DLD1 (cell line): ENCODE data around the gene CCDC92B.

Experiments
- in situ Hi-C: cut with HindIII; loops from 2 replicates; pipeline ENCODE4 v1.10.0; 2017; ENCODE audit warnings: low sequenced_read_pairs

Gene CCDC92B

GRCh38 chr17:2779545-2779944 is 30.1 kb upstream of the CCDC92B start:
- in situ Hi-C loops = no loop called here

GRCh38 chr17:2778489-2778888 is 29.0 kb upstream of the CCDC92B start:
- in situ Hi-C loops = no loop called here

- in situ Hi-C loops = no loop called here
These were observed 27.9 kb upstream of the CCDC92B start for GRCh38 chr17:2777242-2777867.

GRCh38 chr17:2776589-2777241 is 27.3 kb upstream of the CCDC92B start:
- in situ Hi-C loops = no loop called here

GRCh38 chr17:2775206-2775605 is 25.8 kb upstream of the CCDC92B start:
- in situ Hi-C loops = no loop called here

GRCh38 chr17:2770129-2770528 is 20.7 kb upstream of the CCDC92B start:
- in situ Hi-C loops = loop anchor here (25.0 kb wide), 2 partner anchors 92 to 283 kb away; no protein-coding TSS in a partner anchor

GRCh38 chr17:2758870-2759269 is 9.4 kb upstream of the CCDC92B start:
- in situ Hi-C loops = loop anchor here (25.0 kb wide), 2 partner anchors 103 to 272 kb away; no protein-coding TSS in a partner anchor

GRCh38 chr17:2755891-2756724 is 6.7 kb upstream of the CCDC92B start:
- in situ Hi-C loops = loop anchor here (25.0 kb wide), 2 partner anchors 106 to 269 kb away; no protein-coding TSS in a partner anchor

- in situ Hi-C loops = loop anchor here (25.0 kb wide), 2 partner anchors 111 to 264 kb away; no protein-coding TSS in a partner anchor
These were observed 2.0 kb upstream of the CCDC92B start for GRCh38 chr17:2751491-2751890.

GRCh38 chr17:2750721-2751120 is 1.3 kb upstream of the CCDC92B start:
- in situ Hi-C loops = loop anchor here (25.0 kb wide), 2 partner anchors 112 to 263 kb away; no protein-coding TSS in a partner anchor

GRCh38 chr17:2749784-2750181 is 331 bp upstream of the CCDC92B start:
- in situ Hi-C loops = loop anchor here (25.0 kb wide), 2 partner anchors 113 to 262 kb away; no protein-coding TSS in a partner anchor

GRCh38 chr17:2745317-2746037 is 4.0 kb downstream of the CCDC92B start:
- in situ Hi-C loops = no loop called here

GRCh38 chr17:2737693-2738092 is 11.8 kb downstream of the CCDC92B start:
- in situ Hi-C loops = no loop called here

GRCh38 chr17:2736956-2737355 is 12.5 kb downstream of the CCDC92B start:
- in situ Hi-C loops = no loop called here

GRCh38 chr17:2735896-2736295 is 13.6 kb downstream of the CCDC92B start:
- in situ Hi-C loops = no loop called here

- in situ Hi-C loops = no loop called here
These were observed 14.5 kb downstream of the CCDC92B start for GRCh38 chr17:2734939-2735338.

GRCh38 chr17:2731807-2732206 is 17.6 kb downstream of the CCDC92B start:
- in situ Hi-C loops = no loop called here

GRCh38 chr17:2730764-2731353 is 18.6 kb downstream of the CCDC92B start:
- in situ Hi-C loops = no loop called here

GRCh38 chr17:2724784-2725164 is 24.7 kb downstream of the CCDC92B start:
- in situ Hi-C loops = no loop called here

GRCh38 chr17:2723997-2724783 is 25.3 kb downstream of the CCDC92B start:
- in situ Hi-C loops = no loop called here
